Esophagus (tissue), 2 donors: ENCODE measurements around the gene DNAJB2. TPM values are rescaled to one million over a fixed set of nuclear protein-coding genes. Genes with fewer than 3 reads are reported as not detected.

ENCODE experiments used
- H3K27ac ChIP-seq, 2 donors: one replicate each; pipeline ENCODE4 v1.5.1; 2013; ENCODE audit warnings: low read depth in 2 of 2, mild to moderate bottlenecking in 2 of 2, inconsistent platforms in 1 of 2, low read length in 1 of 2, moderate library complexity in 1 of 2
- H3K27me3 ChIP-seq, 2 donors: one replicate each; pipeline ENCODE4 v1.6.1; 2013; ENCODE audit warnings: low read length in 2 of 2, control low read depth in 1 of 2, mild to moderate bottlenecking in 1 of 2; ENCODE audit not compliant: insufficient read depth in 2 of 2, control insufficient read depth in 1 of 2
- H3K36me3 ChIP-seq, 2 donors: one replicate each; pipeline ENCODE4 v1.6.1; 2013; ENCODE audit warnings: low read length in 1 of 2; ENCODE audit not compliant: control insufficient read depth in 2 of 2, insufficient read depth in 2 of 2
- H3K4me1 ChIP-seq, 2 donors: one replicate each; pipeline ENCODE4 v1.6.1; 2013; ENCODE audit warnings: low read length in 1 of 2; ENCODE audit not compliant: control insufficient read depth in 2 of 2, insufficient read depth in 2 of 2
- H3K4me3 ChIP-seq, 2 donors: one replicate each; pipeline ENCODE4 v1.5.1; 2013; ENCODE audit warnings: low read length in 2 of 2, mild to moderate bottlenecking in 2 of 2, low read depth in 1 of 2, moderate library complexity in 1 of 2
- H3K9me3 ChIP-seq, 2 donors: one replicate each; pipeline ENCODE4 v1.6.1; 2013; ENCODE audit warnings: mild to moderate bottlenecking in 2 of 2, low read depth in 1 of 2, low read length in 1 of 2, moderate library complexity in 1 of 2; ENCODE audit not compliant: control insufficient read depth in 2 of 2, insufficient read depth in 1 of 2
- WGBS, 2 donors: extraction: QIAGEN DNeasy Blood & Tissue Kit; methylation state at CpG; one replicate each; pipeline ENCODE4 v1.1.7; 2013; 5-methylcytosine and 5-hydroxymethylcytosine counted together
- polyA plus RNA-seq, 2 donors: library from polyadenylated mRNA; stranded (reverse); fragments of 200-250 nt; gene quantifications; one replicate each; pipeline ENCODE4 v1.2.3, GENCODE V29; 2013
- donor health status: healthy with polysubstance abuse.
- donor health status: Bipolar disorder and iron deficiency.

The DNAJB2 gene
- polyA plus RNA-seq, 2 donors, result 42.4 to 47.8 TPM

- Histone ChIP-seq H3K27me3 (no peaks in the 10 kb centered on the region), H3K4me3 (no peak overlapping the region)
- 80 to 81% methylated on average over 17 of the region's 17 CpGs for WGBS, 2 donors
Measured at GRCh38 chr2:219247678-219248642, 31.2 kb upstream of the DNAJB2 start.

GRCh38 chr2:219248845-219249202 lies 30.3 kb upstream of the DNAJB2 start:
- Histone ChIP-seq H3K27ac (peak overlapping the region; percentile 98 to 99), H3K36me3 (peaks cover 10 to 20% of the 10 kb centered on the region in 2 donors), H3K27me3 (no peaks in the 10 kb centered on the region), H3K4me1 (peaks cover 13 to 42% of the 10 kb centered on the region in 2 donors), H3K9me3 (no peaks in the 10 kb centered on the region), H3K4me3 (peak overlapping the region in 1 of 2 donors; percentile 29)
- 53 to 55% methylated on average over 2 of the region's 2 CpGs for WGBS, 2 donors

More at GRCh38 chr2:219247678-219248642, 31.2 kb upstream of the DNAJB2 start:
- no peaks in the 10 kb centered on the region for H3K9me3 ChIP-seq
- H3K36me3 ChIP-seq, result peaks cover 10 to 20% of the 10 kb centered on the region in 2 donors
- peaks cover 13 to 42% of the 10 kb centered on the region in 2 donors for H3K4me1 ChIP-seq
- peak overlapping the region; percentile 98 to 99 for H3K27ac ChIP-seq

- Histone ChIP-seq H3K27me3 (no peaks in the 10 kb centered on the region), H3K9me3 (no peaks in the 10 kb centered on the region), H3K36me3 (peaks cover 10 to 20% of the 10 kb centered on the region in 2 donors), H3K4me1 (peaks cover 13 to 42% of the 10 kb centered on the region in 2 donors), H3K4me3 (peak overlapping the region; percentile 6 to 29), H3K27ac (peak overlapping the region; percentile 98 to 99)
- WGBS, 2 donors, result 7 to 9% methylated on average over 7 of the region's 7 CpGs
Measured at GRCh38 chr2:219249203-219249980, 29.8 kb upstream of the DNAJB2 start.

- H3K4me1 ChIP-seq, result peaks cover 13 to 42% of the 10 kb centered on the region in 2 donors
- H3K4me3 ChIP-seq, result peak overlapping the region in 1 of 2 donors; percentile 29
- peaks cover 10 to 20% of the 10 kb centered on the region in 2 donors for H3K36me3 ChIP-seq
- peak overlapping the region; percentile 98 to 99 for H3K27ac ChIP-seq
- H3K9me3 ChIP-seq, result no peaks in the 10 kb centered on the region
- no peaks in the 10 kb centered on the region for H3K27me3 ChIP-seq
- WGBS, 2 donors, result 57 to 62% methylated on average over 22 of the region's 22 CpGs
Measured at GRCh38 chr2:219250049-219250781, 29.0 kb upstream of the DNAJB2 start.

- peaks cover 13 to 40% of the 10 kb centered on the region in 2 donors for H3K4me1 ChIP-seq
- no peaks in the 10 kb centered on the region for H3K9me3 ChIP-seq
- peaks cover 10 to 20% of the 10 kb centered on the region in 2 donors for H3K36me3 ChIP-seq
- WGBS, 2 donors, result 73 to 84% methylated on average over 6 of the region's 6 CpGs
- H3K4me3 ChIP-seq, result peak overlapping the region in 1 of 2 donors; percentile 68
- no peaks in the 10 kb centered on the region for H3K27me3 ChIP-seq
- peak overlapping the region; percentile 32 to 91 for H3K27ac ChIP-seq
Measured at GRCh38 chr2:219251656-219252055, 27.5 kb upstream of the DNAJB2 start.

GRCh38 chr2:219252084-219252483 lies 27.1 kb upstream of the DNAJB2 start:
- Histone ChIP-seq H3K4me3 (peak overlapping the region; percentile 68 to 84), H3K36me3 (peaks cover 10 to 20% of the 10 kb centered on the region in 2 donors), H3K9me3 (no peaks in the 10 kb centered on the region), H3K4me1 (peaks cover 13 to 36% of the 10 kb centered on the region in 2 donors), H3K27ac (peak overlapping the region; percentile 32 to 91), H3K27me3 (no peaks in the 10 kb centered on the region)
- 53 to 58% methylated on average over 5 of the region's 5 CpGs for WGBS, 2 donors

- Histone ChIP-seq H3K4me1 (peaks cover 13 to 36% of the 10 kb centered on the region in 2 donors), H3K27me3 (no peaks in the 10 kb centered on the region), H3K4me3 (peak overlapping the region; percentile 68 to 84), H3K9me3 (no peaks in the 10 kb centered on the region), H3K36me3 (peaks cover 10 to 19% of the 10 kb centered on the region in 2 donors), H3K27ac (peak overlapping the region; percentile 90 to 91)
- WGBS, 2 donors, result 8 to 9% methylated on average over 9 of the region's 9 CpGs
Measured at GRCh38 chr2:219252570-219252899, 26.6 kb upstream of the DNAJB2 start.

- Histone ChIP-seq H3K27ac (peak within 1 kb of the TSS; percentile 90 to 91), H3K27me3 (no peaks in the 10 kb centered on the region), H3K4me1 (peaks cover 13 to 36% of the 10 kb centered on the region in 2 donors), H3K36me3 (peaks cover 6 to 17% of the 10 kb centered on the region in 2 donors), H3K4me3 (peak within 1 kb of the TSS; percentile 68 to 84), H3K9me3 (no peaks in the 10 kb centered on the region)
- WGBS, 2 donors, result 1 to 3% methylated on average over 49 of the region's 49 CpGs
Measured at GRCh38 chr2:219252900-219253752, 26.0 kb upstream of the DNAJB2 start, which contains the start of gene TUBA4B. TUBA4B (plus strand) TSS chr2:219253243; CDS start chr2:219253408, 165 bp downstream.
